Embryonic facial prominence (tissue), 1 donor: ENCODE results near the gene NECTIN4.
A peak's percentile ranks its signal among the peaks of the same experiment; 100 is the strongest.
"Not testable (repeated sequence)": the region's sequence is repeated elsewhere in the genome, so short reads cannot be mapped to it uniquely, and the experiment has no call there.

Experiments used
- DNase-seq: peaks from one replicate; pipeline ENCODE4 v3.0.0-alpha.2; 2016; ENCODE audit errors: extremely low spot score

Gene NECTIN4

DNA sequence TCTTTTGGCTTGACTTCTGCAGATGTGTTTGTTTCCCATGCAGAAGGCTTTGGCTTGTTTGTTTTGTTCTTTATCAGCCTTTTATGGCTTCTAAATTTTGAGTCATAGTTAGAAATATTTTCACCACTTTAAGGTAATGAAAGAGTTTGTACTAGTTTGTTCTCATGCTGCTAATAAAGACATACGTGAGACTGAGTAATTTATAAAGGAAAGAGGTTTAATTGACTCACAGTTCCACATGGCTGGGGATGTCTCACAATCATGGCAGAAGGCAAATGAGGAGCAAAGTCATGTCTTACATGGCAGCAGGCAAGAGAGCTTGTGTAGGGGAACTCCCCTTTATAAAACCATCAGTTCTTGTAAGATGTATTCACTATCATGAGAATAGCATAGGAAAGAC, 62.4 kb downstream of the NECTIN4 start:
- not testable (repeated sequence) for DNase-seq

GRCh38 chr1:161022432-161022831, 66.9 kb downstream of the NECTIN4 start:
- DNase-seq, result not testable (repeated sequence)

DNA sequence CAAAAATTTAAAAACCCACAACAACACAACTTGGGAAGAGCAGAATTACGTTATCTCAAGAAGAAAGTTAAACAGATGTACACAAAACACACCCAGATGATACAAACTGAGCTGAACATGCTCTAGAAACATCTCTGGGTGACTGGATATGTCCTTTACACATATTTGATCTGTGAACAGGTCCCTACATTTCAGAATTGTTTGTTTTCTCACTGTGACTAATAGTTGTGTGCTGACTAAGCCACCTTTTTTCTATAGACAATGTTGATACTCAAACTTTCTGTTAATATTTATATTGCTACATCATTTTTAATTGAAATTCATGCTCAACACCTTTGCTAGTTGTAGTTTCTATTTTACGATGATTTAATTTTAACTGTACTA, 67.4 kb downstream of the NECTIN4 start:
- no peak for DNase-seq

DNA sequence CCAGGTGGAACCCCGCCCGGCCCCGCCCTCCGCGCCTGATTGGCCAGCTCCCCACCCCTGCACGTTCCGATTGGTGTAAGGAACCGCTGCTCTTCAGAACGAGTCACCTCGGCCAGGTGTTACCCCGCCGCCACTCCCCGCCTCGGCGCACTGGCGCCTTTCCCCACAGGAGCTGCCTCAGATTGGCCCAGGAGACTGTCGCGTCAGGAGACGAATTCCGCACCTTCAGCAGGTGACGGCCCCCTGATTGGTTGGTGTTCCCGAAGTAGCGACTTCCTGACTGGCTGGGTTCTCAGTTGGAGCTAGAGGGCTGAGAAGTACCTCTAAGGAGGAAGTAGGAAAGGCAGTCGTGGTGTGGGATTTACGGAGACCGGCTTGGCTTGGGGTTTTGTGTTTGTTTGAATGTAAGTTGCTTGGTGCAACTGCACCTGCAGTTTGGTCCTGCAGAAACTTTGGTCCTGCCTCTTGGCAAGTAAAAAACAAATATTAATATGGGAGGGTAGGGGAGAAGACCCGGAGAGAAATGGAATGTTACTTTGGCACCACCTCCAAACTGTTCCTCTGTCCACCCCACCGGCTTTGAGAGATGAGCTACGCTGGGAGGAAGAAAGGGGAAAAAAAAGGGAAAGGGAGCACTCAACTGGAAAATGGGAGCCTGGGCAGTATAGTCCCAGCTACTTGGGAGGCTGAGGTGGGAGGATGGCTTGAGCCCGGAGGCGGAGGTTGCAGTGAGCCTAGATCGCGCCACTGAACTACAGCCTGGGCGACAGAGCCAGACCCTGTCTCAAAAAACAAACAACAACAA, 68.0 kb downstream of the NECTIN4 start:
- DNase-seq, result peak; percentile 79
